HG02588 (cell line): ENCODE results near the gene UPP1.
A peak's percentile ranks its signal among the peaks of the same experiment; 100 is the strongest.
"Not testable (repeated sequence)": the region's sequence is repeated elsewhere in the genome, so short reads cannot be mapped to it uniquely, and the experiment has no call there.

Experiments
- ATAC-seq: cut with Tn5 transposase; IDR thresholded peaks from one replicate; pipeline ENCODE4 v1.9.1; 2021; ENCODE audit warnings: mild to moderate bottlenecking, moderate library complexity; ENCODE audit not compliant: unreplicated experiment

UPP1 gene

GRCh38 chr7:48089046-48090003 lies at the start of gene UPP1:
Gene UPP1, plus strand, starts transcription at chr7:48089265. Its CDS starts 5,519 bp downstream, at chr7:48094784.
- ATAC-seq, result peak; percentile 49

DNA sequence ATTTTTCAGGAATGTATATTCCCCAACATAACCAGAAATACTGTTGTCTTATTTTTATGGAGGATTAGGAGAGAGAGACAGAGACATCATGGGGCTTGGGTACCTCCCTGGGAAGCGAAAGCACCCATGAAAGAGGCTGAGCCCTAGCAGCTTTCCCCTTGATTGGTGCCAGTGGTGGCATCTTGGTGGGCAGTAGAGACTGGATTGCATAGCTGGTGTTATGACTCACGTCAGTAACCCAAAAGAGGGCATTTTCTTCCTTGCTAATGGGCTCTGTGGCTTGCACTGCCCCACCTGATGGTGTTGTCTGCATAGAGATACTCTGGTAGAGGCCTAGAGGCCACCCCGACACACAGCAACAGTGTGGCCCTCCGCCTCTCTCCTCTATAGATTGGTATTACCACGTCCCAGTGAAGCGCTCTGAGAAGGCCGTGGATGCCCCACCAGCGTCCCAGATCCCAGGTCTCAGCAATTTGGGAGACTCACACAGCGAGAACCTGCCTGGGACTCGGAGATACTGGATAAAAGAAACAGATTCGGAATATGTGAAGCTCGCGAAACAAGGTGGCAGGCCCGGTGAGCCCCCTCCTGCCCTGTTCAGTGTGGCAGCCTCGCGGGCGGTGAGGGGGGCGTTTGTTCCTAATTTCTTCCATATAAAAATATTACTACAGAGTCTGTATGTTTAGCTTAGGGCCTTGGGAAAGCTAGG lies 48.0 kb upstream of the UPP1 start:
- no peak for ATAC-seq

DNA sequence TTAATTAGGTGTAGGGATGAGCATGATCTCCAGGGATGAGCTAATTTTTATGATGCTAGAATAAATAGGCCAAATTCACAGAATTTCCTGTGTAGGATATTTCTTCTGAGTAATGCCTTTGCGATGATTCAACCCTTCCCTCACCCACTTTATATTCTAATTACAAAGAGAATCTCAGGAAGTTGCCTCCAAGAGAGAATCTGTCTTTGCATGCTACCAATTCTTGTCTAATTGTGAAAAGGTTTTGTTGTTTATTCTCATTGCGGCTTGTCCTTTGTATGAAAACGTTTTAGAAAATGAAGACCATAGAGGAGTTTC lies 47.5 kb upstream of the UPP1 start:
- no peak for ATAC-seq

GRCh38 chr7:48042216-48042615 lies 46.8 kb upstream of the UPP1 start:
- ATAC-seq, result no peak

DNA sequence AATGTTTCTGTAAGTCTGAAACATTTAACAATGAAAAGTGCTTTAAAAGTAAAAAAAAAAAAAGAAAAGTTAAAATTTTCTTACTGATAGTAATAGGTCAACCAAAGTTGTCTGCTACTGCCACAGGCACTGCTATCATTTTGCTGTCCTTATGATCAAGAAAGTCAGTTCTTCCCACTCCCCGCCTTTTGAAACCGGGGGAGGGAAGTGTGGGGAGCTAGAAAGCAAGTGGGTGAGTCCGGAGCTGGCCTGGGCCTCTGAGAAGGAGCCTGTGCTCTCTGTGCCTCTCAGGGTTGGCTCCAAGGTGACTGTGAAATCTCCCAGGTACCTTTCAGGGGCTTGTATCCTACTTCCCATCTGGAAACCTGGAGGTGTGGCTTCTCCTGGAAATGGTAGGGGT lies 46.4 kb upstream of the UPP1 start:
- no peak for ATAC-seq

GRCh38 chr7:48045195-48045765 lies 43.8 kb upstream of the UPP1 start:
- no peak for ATAC-seq

GRCh38 chr7:48046458-48046857 lies 42.6 kb upstream of the UPP1 start:
- no peak for ATAC-seq

DNA sequence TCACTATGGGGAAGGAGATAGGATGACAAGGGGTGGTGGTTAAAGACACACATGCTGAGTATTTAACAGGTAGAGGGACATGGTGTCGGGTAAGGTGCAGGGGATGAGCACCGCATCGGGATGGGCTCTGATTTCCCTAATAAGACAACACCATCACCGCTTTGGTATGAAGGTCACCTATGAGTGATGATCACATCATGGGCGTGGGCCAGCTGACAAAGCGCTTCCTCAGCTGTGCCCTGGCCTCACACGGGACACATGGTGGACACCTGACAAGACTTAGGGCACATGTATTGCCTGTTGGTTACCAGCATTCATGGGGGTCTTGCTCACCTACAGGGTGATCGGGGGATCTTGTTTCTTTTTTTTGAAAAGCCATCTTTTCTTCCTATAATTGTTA lies 41.0 kb upstream of the UPP1 start:
- no peak for ATAC-seq

DNA sequence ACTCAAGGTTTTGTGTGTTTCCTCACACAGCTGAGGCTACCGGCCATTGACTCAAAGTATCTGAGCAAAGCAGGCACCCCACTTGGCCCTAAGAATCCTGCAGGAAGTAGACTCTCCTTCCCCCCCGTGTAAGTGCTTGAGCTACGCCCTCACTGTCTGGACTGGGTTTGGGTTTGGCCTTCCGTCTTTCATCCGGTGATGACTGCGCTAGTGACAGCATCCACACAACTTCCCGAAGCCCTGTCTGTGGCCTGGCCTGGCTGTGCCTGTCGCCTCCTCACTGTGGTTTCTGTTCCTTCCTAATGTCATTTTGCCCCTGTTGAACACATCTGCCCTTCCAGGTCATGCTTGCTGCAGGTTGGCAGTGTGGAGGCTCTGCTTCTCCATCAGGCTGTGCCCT lies 39.2 kb upstream of the UPP1 start:
- ATAC-seq, result no peak

GRCh38 chr7:48052748-48053147 lies 36.3 kb upstream of the UPP1 start:
- ATAC-seq, result peak; percentile 73

DNA sequence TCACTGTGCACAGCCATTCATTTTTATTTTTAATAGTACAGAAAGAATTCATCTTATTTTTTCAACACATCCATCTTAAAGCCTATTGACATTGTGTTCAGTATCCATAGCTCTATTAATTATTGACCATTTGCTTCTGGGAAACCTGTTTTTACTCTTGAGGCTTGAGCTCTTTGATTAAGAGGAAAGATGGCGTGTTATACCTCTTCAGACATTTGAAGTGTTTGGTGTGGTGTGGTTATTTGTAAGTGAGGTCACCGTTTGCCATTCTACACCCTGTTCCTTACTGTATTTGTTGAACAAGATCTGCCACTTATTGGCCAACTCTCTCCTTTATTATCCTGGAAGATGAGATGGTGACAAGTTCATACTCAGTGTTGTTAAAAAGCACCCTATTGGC lies 35.3 kb upstream of the UPP1 start:
- ATAC-seq, result no peak

GRCh38 chr7:48058990-48059389 lies 30.1 kb upstream of the UPP1 start:
- ATAC-seq, result no peak

DNA sequence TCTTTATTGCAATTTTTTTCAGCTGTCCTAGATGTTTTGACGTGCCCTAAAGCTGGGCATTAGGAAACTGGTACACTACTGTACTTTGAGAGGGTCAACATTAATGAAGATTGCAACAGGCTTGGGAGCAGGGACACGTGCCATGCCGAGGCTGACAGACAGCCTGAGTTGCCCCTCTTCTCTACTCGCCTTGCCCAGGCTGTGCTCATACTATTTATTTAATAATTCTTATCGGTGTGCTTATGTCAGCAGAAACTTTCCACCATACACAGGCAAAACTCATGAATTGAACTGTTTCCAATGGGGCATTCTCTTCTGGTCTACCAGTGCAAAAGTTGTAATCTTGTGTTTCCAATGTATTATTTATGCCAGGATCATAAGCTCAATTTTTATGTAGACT lies 29.4 kb upstream of the UPP1 start:
- no peak for ATAC-seq

DNA sequence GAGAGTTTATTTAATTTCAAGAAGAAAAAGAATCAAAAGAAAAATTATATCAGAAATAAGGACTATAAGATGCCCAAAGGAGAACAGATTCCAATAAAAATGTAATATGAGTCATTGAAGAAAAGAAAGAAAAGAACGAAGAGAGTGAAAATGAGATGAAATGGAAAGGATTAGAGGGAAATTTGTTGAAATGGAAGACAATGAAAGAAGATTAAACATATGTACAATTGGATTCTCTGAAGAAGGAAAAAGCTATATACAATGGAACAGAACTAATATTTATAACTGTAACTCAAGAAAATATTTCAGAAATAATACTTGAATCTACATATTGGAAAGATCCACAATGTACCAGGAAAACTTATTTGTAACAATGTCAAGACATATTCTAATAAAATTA lies 25.1 kb upstream of the UPP1 start:
- no peak for ATAC-seq

- no peak for ATAC-seq
Observed at GRCh38 chr7:48067475-48067874, 21.6 kb upstream of the UPP1 start.

DNA sequence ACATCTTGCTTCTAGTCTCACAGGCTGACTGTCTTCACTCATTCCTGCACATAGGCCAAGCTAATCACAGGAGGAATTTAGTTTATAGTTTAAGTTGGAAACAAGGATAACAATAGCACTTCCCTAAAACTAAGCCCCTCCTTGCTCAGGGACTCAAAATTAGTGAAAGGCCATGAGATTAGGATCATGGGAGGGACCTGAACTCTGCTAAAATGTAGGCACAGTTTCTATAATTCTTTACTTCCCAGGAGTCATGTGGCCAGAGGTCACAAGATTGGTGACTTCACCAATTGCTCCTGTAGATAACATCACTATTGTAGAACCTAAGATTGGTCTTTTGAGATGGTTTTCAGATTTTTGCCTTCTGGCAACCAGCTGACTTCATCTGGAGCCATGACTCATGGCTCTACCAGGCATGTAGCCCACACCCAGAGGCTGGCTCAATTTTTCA lies 14.8 kb upstream of the UPP1 start:
- ATAC-seq, result no peak

- ATAC-seq, result no peak
Observed at GRCh38 chr7:48077423-48077822, 11.6 kb upstream of the UPP1 start.

GRCh38 chr7:48078470-48078869 lies 10.6 kb upstream of the UPP1 start:
- no peak for ATAC-seq

DNA sequence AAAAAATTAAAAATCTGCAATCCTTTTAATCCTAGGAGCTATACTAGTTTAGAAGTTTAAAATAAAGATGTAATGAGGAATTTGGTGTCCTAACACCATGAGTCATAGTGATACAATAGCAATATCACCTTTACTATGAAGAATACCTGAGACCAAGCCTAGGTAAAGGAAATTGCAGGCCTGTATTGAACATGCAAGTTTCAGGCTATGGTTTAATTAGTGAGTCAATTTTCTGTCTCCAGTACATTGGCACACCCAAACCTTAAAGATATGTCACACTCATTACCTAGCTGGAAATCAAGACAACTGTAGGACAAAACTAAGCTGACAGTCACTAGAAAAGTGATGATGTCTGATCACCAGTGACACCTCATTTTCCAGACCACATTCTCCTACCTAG lies 6.7 kb upstream of the UPP1 start:
- not testable (repeated sequence) for ATAC-seq

- no peak for ATAC-seq
Observed at GRCh38 chr7:48083114-48083830, 5.8 kb upstream of the UPP1 start.

DNA sequence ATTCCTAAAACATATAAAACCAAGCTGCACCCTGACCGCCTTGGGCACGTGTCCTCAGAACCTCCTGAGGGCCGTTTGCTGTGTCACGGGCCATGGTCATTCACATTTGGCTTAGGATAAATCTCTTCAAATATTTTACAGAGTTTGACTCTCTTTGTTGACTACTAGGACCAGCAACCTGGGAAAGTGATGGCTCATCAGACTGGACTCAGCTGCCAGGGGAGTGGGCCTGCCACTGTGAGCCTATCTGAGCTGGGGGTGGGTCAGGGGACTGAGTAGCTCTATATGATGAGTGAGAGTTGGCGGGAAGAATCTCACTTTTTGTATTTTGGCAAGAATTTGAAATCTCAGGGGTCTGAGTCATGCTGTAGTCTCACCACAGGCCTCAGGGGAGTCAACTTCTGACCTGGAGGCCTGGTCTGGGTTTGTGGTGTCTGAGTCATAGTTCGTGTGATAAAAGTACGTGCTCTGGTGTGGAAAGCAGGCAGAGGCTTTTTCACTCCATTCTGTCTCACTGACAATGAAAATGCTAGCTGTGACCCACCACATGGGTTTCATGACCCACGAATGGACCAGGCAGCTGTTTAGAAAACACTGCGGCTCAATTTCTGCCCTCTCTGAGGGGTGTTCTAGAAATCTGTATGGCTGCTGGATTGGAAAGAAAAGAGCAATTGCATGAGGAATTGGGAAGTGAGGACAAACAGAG lies 4.2 kb upstream of the UPP1 start:
- ATAC-seq, result peak; percentile 61
